Measurements from ENCODE around the gene TP53BP2.
"Not testable (repeated sequence)": the region's sequence is repeated elsewhere in the genome, so short reads cannot be mapped to it uniquely, and the experiment has no call there.

TP53BP2 gene

GRCh38 chr1:223853748-223854147 is 8.0 kb upstream of the TP53BP2 start:
- no peak for DNase-seq

GRCh38 chr1:223853275-223853674 is 7.5 kb upstream of the TP53BP2 start:
- no peak for DNase-seq

GRCh38 chr1:223852337-223852736 is 6.6 kb upstream of the TP53BP2 start:
- DNase-seq, result no peak

- DNase-seq, result no peak
Observed at GRCh38 chr1:223849352-223850254, 3.9 kb upstream of the TP53BP2 start.

GRCh38 chr1:223848536-223848935 is 2.8 kb upstream of the TP53BP2 start:
- DNase-seq, result no peak

- no peak for DNase-seq
Observed at GRCh38 chr1:223847781-223848345, 2.1 kb upstream of the TP53BP2 start.

GRCh38 chr1:223845037-223845809 is 524 bp downstream of the TP53BP2 start:
- DNase-seq, result peak; percentile 94

- no peak for DNase-seq
Observed at GRCh38 chr1:223844787-223845036, 1.0 kb downstream of the TP53BP2 start.

GRCh38 chr1:223843934-223844786 is 1.6 kb downstream of the TP53BP2 start:
- peak; percentile 16 for DNase-seq

- no peak for DNase-seq
Observed at GRCh38 chr1:223842784-223843183, 3.0 kb downstream of the TP53BP2 start.

- DNase-seq, result not testable (repeated sequence)
Observed at GRCh38 chr1:223841977-223842623, 3.6 kb downstream of the TP53BP2 start.

GRCh38 chr1:223840254-223840653 is 5.5 kb downstream of the TP53BP2 start:
- DNase-seq, result no peak

GRCh38 chr1:223838125-223838854 is 7.5 kb downstream of the TP53BP2 start:
- no peak for DNase-seq

GRCh38 chr1:223837687-223838086 is 8.1 kb downstream of the TP53BP2 start:
- no peak for DNase-seq

- no peak for DNase-seq
Observed at GRCh38 chr1:223837206-223837605, 8.5 kb downstream of the TP53BP2 start.

GRCh38 chr1:223836586-223836985 is 9.2 kb downstream of the TP53BP2 start:
- DNase-seq, result no peak

GRCh38 chr1:223835754-223836153 is 10.0 kb downstream of the TP53BP2 start:
- no peak for DNase-seq

- no peak for DNase-seq
Observed at GRCh38 chr1:223834660-223835263, 11.0 kb downstream of the TP53BP2 start.

GRCh38 chr1:223833948-223834347 is 11.8 kb downstream of the TP53BP2 start:
- no peak for DNase-seq

GRCh38 chr1:223832637-223832943 is 13.2 kb downstream of the TP53BP2 start:
- no peak for DNase-seq
